SK-N-SH (cell line): Measurements from ENCODE around the gene SLC2A1. TPM values are rescaled to one million over a fixed set of nuclear protein-coding genes. Genes with fewer than 3 reads are reported as not detected.

Experiments used
- CTCF ChIA-PET: fragments of 300-600, 350-600 bp; formaldehyde crosslinking; extraction: SDS; loops from one replicate; lab custom pipeline; 2021; lab: Yijun Ruan, JAX
- POLR2A ChIA-PET: fragments of 350-600 bp; sonication (Branson Sonifier 250); formaldehyde crosslinking; extraction: SDS; loops from one replicate; lab custom pipeline; 2020; ENCODE audit warnings: antibody characterized with exemption, inconsistent platforms; lab: Yijun Ruan, JAX
- DNase-seq: peaks from one replicate; pipeline ENCODE4 v3.0.0; 2012
- H2AFZ ChIP-seq: fragments of 200-600 bp; sonication (generic); 2 replicates; pipeline ENCODE4 v1.8.1; 2016; ENCODE audit warnings: antibody characterized with exemption, mild to moderate bottlenecking, low read depth
- H3F3A ChIP-seq: fragments of 200-600 bp; sonication (generic); replicated peaks from 2 replicates; pipeline ENCODE3; 2016; ENCODE audit warnings: antibody characterized with exemption, mild to moderate bottlenecking; ENCODE audit not compliant: insufficient read depth
- H3K27ac ChIP-seq, 2 experiments: fragments of 200-500 bp in 1 of 2; fragments of 200-600 bp in 1 of 2; sonication (Bioruptor generic) in 1 of 2; sonication (generic), shearing (Covaris generic) in 1 of 2; 2 replicates each; pipeline versions ENCODE4 v1.5.1 to v1.6.1; 2014 to 2016; ENCODE audit warnings: low read depth in 2 of 2, inconsistent platforms in 1 of 2, low read length in 1 of 2, mild to moderate bottlenecking in 1 of 2, mixed read lengths in 1 of 2
- H3K27me3 ChIP-seq: fragments of 200-600 bp; sonication (generic), shearing (Covaris generic); 2 replicates; pipeline ENCODE4 v1.6.1; 2016; ENCODE audit warnings: mixed run types; ENCODE audit not compliant: insufficient read depth
- H3K36me3 ChIP-seq, 2 experiments: fragments of 200-500 bp in 1 of 2; fragments of 200-600 bp in 1 of 2; sonication (Bioruptor generic) in 1 of 2; sonication (generic) in 1 of 2; replicated peaks in 1 of 2; 2 replicates each; pipeline versions ENCODE3 to v1.5.1; 2014 to 2016; ENCODE audit warnings: low read length in 1 of 2, mild to moderate bottlenecking in 1 of 2; ENCODE audit not compliant: insufficient read depth in 2 of 2, control insufficient read depth in 1 of 2
- H3K4me1 ChIP-seq, 2 experiments: fragments of 200-500 bp in 1 of 2; fragments of 200-600 bp in 1 of 2; sonication (Bioruptor generic) in 1 of 2; sonication (generic), shearing (Covaris generic) in 1 of 2; 2 replicates each; pipeline versions ENCODE4 v1.5.1 to v1.6.1; 2014 to 2016; ENCODE audit warnings: low read depth in 1 of 2, low read length in 1 of 2, mixed run types in 1 of 2; ENCODE audit not compliant: insufficient read depth in 2 of 2, control insufficient read depth in 1 of 2
- H3K4me2 ChIP-seq: fragments of 200-600 bp; sonication (generic), shearing (Covaris generic); 2 replicates; pipeline ENCODE4 v1.6.1; 2017; ENCODE audit warnings: mixed run types
- H3K4me3 ChIP-seq, 2 experiments: fragments of 200-500 bp in 1 of 2; fragments of 200-600 bp in 1 of 2; sonication (Bioruptor generic) in 1 of 2; sonication (generic), shearing (Covaris generic) in 1 of 2; 2 replicates each; pipeline versions ENCODE4 v1.5.1 to v1.8.1; 2014 to 2016; ENCODE audit warnings: low read depth in 2 of 2, inconsistent platforms in 1 of 2, low read length in 1 of 2, mild to moderate bottlenecking in 1 of 2, mixed read lengths in 1 of 2, moderate library complexity in 1 of 2
- H3K79me2 ChIP-seq: fragments of 200-600 bp; sonication (generic); 2 replicates; pipeline ENCODE4 v1.8.1; 2017; ENCODE audit warnings: mild to moderate bottlenecking; ENCODE audit not compliant: insufficient read depth
- H3K9ac ChIP-seq: fragments of 200-600 bp; sonication (generic); 2 replicates; pipeline ENCODE4 v1.6.1; 2017; ENCODE audit warnings: mixed run types
- H3K9me2 ChIP-seq: fragments of 200-600 bp; sonication (generic); 2 replicates; pipeline ENCODE4 v1.6.1; 2017; ENCODE audit warnings: mixed run types
- H3K9me3 ChIP-seq: fragments of 200-600 bp; sonication (generic); 2 replicates; pipeline ENCODE4 v1.6.1; 2017; ENCODE audit warnings: mixed run types, mild to moderate bottlenecking, moderate library complexity
- H4K20me1 ChIP-seq: fragments of 200-600 bp; sonication (generic); 2 replicates; pipeline ENCODE4 v1.6.1; 2017; ENCODE audit warnings: mild to moderate bottlenecking, mixed run types; ENCODE audit not compliant: insufficient read depth
- CHD2 ChIP-seq: fragments of 150-350 bp; IDR thresholded peaks from 2 replicates; pipeline ENCODE4 v1.6.1; 2018; ENCODE audit warnings: low read length; ENCODE audit not compliant: partially characterized antibody
- EP300 ChIP-seq, 2 experiments: IDR thresholded peaks; 2 replicates each; pipeline versions ENCODE4 v1.4.0 to v1.6.1; 2012; ENCODE audit warnings: borderline replicate concordance in 1 of 2, low read depth in 1 of 2, low read length in 1 of 2
- EZH2phosphoT487 ChIP-seq: fragments of 200-600 bp; sonication (generic); IDR thresholded peaks from 2 replicates; pipeline ENCODE4 v1.6.1; 2017; ENCODE audit warnings: low read depth, mixed run types, mild to moderate bottlenecking, antibody characterized with exemption, moderate library complexity, borderline replicate concordance
- FOXJ3 ChIP-seq: sonication (generic); formaldehyde crosslinking; IDR thresholded peaks from 2 replicates; pipeline ENCODE4 v1.5.1; 2020; ENCODE audit warnings: mild to moderate bottlenecking, missing genetic modification reagents
- FOXM1 ChIP-seq: IDR thresholded peaks from 2 replicates; pipeline ENCODE4 v1.4.0; 2012; ENCODE audit warnings: low read depth, mild to moderate bottlenecking
- GABPA ChIP-seq: IDR thresholded peaks from 2 replicates; pipeline ENCODE4 v1.4.0; 2012; ENCODE audit warnings: low read depth, mild to moderate bottlenecking
- GATA2 ChIP-seq: sonication (generic); formaldehyde crosslinking; IDR thresholded peaks from 2 replicates; pipeline ENCODE4 v1.5.0; 2020; ENCODE audit warnings: mild to moderate bottlenecking, missing genetic modification reagents
- JUND ChIP-seq: IDR thresholded peaks from 2 replicates; pipeline ENCODE4 v1.4.0; 2012
- MAX ChIP-seq: IDR thresholded peaks from 2 replicates; pipeline ENCODE4 v1.4.0; 2012; ENCODE audit warnings: low read depth
- MXI1 ChIP-seq: IDR thresholded peaks from 2 replicates; pipeline ENCODE4 v1.6.1; 2012; ENCODE audit warnings: mild to moderate bottlenecking, low read depth, low read length, improper control_type of control experiment
- POLR2AphosphoS5 ChIP-seq: IDR thresholded peaks from 2 replicates; pipeline ENCODE4 v1.6.1; 2012; ENCODE audit warnings: low read depth, low read length
- RAD21 ChIP-seq: IDR thresholded peaks from 2 replicates; pipeline ENCODE4 v1.6.1; 2012; ENCODE audit warnings: mild to moderate bottlenecking, low read length
- REST ChIP-seq: IDR thresholded peaks from 2 replicates; pipeline ENCODE4 v1.6.1; 2012; ENCODE audit warnings: mild to moderate bottlenecking, low read depth, low read length, moderate library complexity
- RXRA ChIP-seq: IDR thresholded peaks from 2 replicates; pipeline ENCODE4 v1.4.0; 2012; ENCODE audit warnings: low read depth, mild to moderate bottlenecking, borderline replicate concordance
- SIN3A ChIP-seq: IDR thresholded peaks from 2 replicates; pipeline ENCODE4 v1.6.1; 2012; ENCODE audit warnings: low read depth, mild to moderate bottlenecking, low read length, moderate library complexity, borderline replicate concordance
- SMC3 ChIP-seq: IDR thresholded peaks from 2 replicates; pipeline ENCODE4 v1.6.1; 2012; ENCODE audit warnings: low read depth, low read length, improper control_type of control experiment
- TCF12 ChIP-seq: IDR thresholded peaks from 2 replicates; pipeline ENCODE4 v1.4.0; 2012
- USF1 ChIP-seq: IDR thresholded peaks from 2 replicates; pipeline ENCODE4 v1.4.0; 2012; ENCODE audit warnings: low read depth, borderline replicate concordance
- ZBTB33 ChIP-seq: IDR thresholded peaks from 2 replicates; pipeline ENCODE4 v1.4.0; 2012; ENCODE audit warnings: low read depth, borderline replicate concordance
- WGBS: methylation state at CpG from one replicate; pipeline ENCODE4 v1.1.6; 2017; ENCODE audit warnings: low lambda C conversion rate; 5-methylcytosine and 5-hydroxymethylcytosine counted together
- polyA plus RNA-seq, 3 experiments: library from polyadenylated mRNA; depleted of rRNA; stranded (reverse); fragments of >200 nt; gene quantifications; 2 replicates each; pipeline ENCODE4 v1.2.3, GENCODE V29; 2012
- TF ChIP-seq, protein P1 (sequence below): fragments of 200-600 bp; sonication (generic); IDR thresholded peaks from 2 replicates; pipeline ENCODE4 v1.6.1; 2017; ENCODE audit warnings: antibody characterized with exemption, mild to moderate bottlenecking, moderate library complexity

Gene SLC2A1
- polyA plus RNA-seq, 1 of the 3 experiments (the other 2 are of a cell fraction) = 63.8 TPM

DNA sequence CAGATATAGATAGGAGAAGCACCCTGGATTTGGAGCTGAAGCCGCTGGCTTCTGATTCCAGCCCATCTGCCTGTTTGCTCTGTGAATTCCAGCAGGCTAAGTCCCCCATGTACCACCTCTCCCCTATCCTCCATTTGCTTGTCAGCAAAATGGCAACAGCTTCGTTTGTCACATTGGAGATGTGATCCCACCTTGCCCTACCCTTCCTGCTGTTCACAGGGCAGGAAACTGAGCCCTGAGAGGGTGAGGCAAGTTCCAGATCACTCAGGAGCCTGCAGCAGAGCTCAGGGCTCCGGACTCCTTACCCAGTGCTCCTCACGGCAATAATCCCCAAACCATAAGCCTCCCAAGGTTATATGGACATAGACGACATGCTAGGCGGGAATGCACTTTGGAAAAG is 14.9 kb downstream of the SLC2A1 start:
- no peaks in the 10 kb centered on the region for H3K27me3 ChIP-seq
- H3K27ac ChIP-seq = peak overlapping the region; percentile 64 to 98
- no peak for DNase-seq
- no peaks in the 10 kb centered on the region for H3K9me3 ChIP-seq
- no peak overlapping the region for H2AFZ ChIP-seq
- ChIA-PET POLR2A (interaction anchor here (1.4 kb wide), 1 partner anchor 40 kb away, joined by 4 read pairs; no protein-coding TSS in a partner anchor), CTCF (interaction anchor here (0.9 to 4.7 kb wide), 3 partner anchors 11 to 130 kb away, joined by 3 to 18 read pairs (median 5); no protein-coding TSS in a partner anchor)
- H3K9ac ChIP-seq = peak overlapping the region; percentile 5; the same call in 1 of the 2 replicates
- peaks cover 77% of the 10 kb centered on the region for H3K79me2 ChIP-seq
- H3K4me3 ChIP-seq = no peak overlapping the region
- H3K36me3 ChIP-seq = peaks cover 11 to 15% of the 10 kb centered on the region in 2 experiments
- no peaks in the 10 kb centered on the region for H4K20me1 ChIP-seq
- peak overlapping the region; percentile 41; the same call in 1 of the 2 replicates for H3K4me2 ChIP-seq
- 94% methylated on average over 6 of the region's 6 CpGs for WGBS
- TF ChIP-seq EP300 (IDR thresholded peaks at IDR 0.05; ENCODE audit: borderline replicate concordance in 1 of 2, low read depth in 1 of 2, low read length in 1 of 2) = no peak
- no peak for TF ChIP-seq ZBTB33
- TF ChIP-seq FOXM1 = no peak
- no peak for TF ChIP-seq CHD2
- TF ChIP-seq RAD21 = no peak
- no peak for TF ChIP-seq SMC3
- no peak for TF ChIP-seq JUND
- TF ChIP-seq RXRA = no peak
- TF ChIP-seq FOXJ3 (CRISPR knock-in tag) = no peak
- TF ChIP-seq MXI1 = no peak
- TF ChIP-seq EZH2phosphoT487 = no peak
- no peak for TF ChIP-seq TCF12
- no peaks in the 10 kb centered on the region for H3K9me2 ChIP-seq
- peaks cover 37% of the 10 kb centered on the region for H3F3A ChIP-seq
- H3K4me1 ChIP-seq = peaks cover 54 to 64% of the 10 kb centered on the region in 2 experiments; a peak in 3 of 4 replicates

GRCh38 chr1:42943166-42943565 is 15.5 kb downstream of the SLC2A1 start:
- Histone ChIP-seq H3K4me2 (peak overlapping the region; percentile 24; the same call in 1 of the 2 replicates), H3K9me2 (no peaks in the 10 kb centered on the region), H3K9me3 (no peaks in the 10 kb centered on the region), H3K27ac (peak overlapping the region; percentile 64 to 98), H3K4me3 (no peak overlapping the region), H3K79me2 (peaks cover 74% of the 10 kb centered on the region), H3K36me3 (peaks cover 11 to 21% of the 10 kb centered on the region in 2 experiments), H3K27me3 (no peaks in the 10 kb centered on the region), H3K9ac (no peak overlapping the region; the same call in 1 of the 2 replicates), H3K4me1 (peaks cover 54 to 61% of the 10 kb centered on the region in 2 experiments; a peak in 3 of 4 replicates), H4K20me1 (no peaks in the 10 kb centered on the region), H2AFZ (no peak overlapping the region), H3F3A (peaks cover 37% of the 10 kb centered on the region)
- WGBS = 59% methylated on average over 4 of the region's 7 CpGs
- DNase-seq = no peak
- POLR2A ChIA-PET = no interaction called here
- CTCF ChIA-PET = interaction anchor here (1.2 to 4.7 kb wide), 2 partner anchors 20 to 131 kb away, joined by 5 to 18 read pairs; no protein-coding TSS in a partner anchor
- TF ChIP-seq GABPA (no peak), GATA2 (CRISPR knock-in tag) (no peak), SIN3A (no peak), POLR2AphosphoS5 (no peak), REST (no peak), MAX (no peak), FOXJ3 (CRISPR knock-in tag) (no peak), USF1 (no peak), CHD2 (no peak), SMC3 (no peak)
- TF ChIP-seq, protein P1, sequence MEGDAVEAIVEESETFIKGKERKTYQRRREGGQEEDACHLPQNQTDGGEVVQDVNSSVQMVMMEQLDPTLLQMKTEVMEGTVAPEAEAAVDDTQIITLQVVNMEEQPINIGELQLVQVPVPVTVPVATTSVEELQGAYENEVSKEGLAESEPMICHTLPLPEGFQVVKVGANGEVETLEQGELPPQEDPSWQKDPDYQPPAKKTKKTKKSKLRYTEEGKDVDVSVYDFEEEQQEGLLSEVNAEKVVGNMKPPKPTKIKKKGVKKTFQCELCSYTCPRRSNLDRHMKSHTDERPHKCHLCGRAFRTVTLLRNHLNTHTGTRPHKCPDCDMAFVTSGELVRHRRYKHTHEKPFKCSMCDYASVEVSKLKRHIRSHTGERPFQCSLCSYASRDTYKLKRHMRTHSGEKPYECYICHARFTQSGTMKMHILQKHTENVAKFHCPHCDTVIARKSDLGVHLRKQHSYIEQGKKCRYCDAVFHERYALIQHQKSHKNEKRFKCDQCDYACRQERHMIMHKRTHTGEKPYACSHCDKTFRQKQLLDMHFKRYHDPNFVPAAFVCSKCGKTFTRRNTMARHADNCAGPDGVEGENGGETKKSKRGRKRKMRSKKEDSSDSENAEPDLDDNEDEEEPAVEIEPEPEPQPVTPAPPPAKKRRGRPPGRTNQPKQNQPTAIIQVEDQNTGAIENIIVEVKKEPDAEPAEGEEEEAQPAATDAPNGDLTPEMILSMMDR = no peak
